Activated B cell treated with CpG ODN at 0.5 μM for 24 hours (primary cell): ENCODE measurements around the gene FOXN1. TPM values are rescaled to one million over a fixed set of nuclear protein-coding genes. Genes with fewer than 3 reads are reported as not detected.
A peak's percentile ranks its signal among the peaks of the same experiment; 100 is the strongest.

Source experiments
- ATAC-seq: fragments of 200-7000 bp; cut with Tn5 transposase; one replicate; pipeline ENCODE4 v1.10.0; 2021; ENCODE audit warnings: low read depth, mild to moderate bottlenecking, moderate library complexity
- CTCF ChIA-PET: fragments of 350-600 bp; sonication (Branson Sonifier 250); formaldehyde crosslinking; loops from one replicate; lab custom pipeline; 2021; ENCODE audit warnings: antibody characterized with exemption; lab: Charles Lee
- POLR2A ChIA-PET: fragments of 350-600 bp; sonication (Branson Sonifier 250); formaldehyde crosslinking; loops from one replicate; lab custom pipeline; 2021; ENCODE audit warnings: antibody characterized with exemption; lab: Charles Lee
- DNase-seq: peaks from one replicate; pipeline ENCODE4 v3.0.0; 2022
- H3K27ac Mint-ChIP-seq: one replicate; pipeline ENCODE4 v1.8.0; 2020; ENCODE audit warnings: mixed read lengths
- H3K27me3 Mint-ChIP-seq: one replicate; pipeline ENCODE4 v1.8.0; 2021; ENCODE audit warnings: mixed read lengths
- H3K36me3 Mint-ChIP-seq: one replicate; pipeline ENCODE4 v1.8.0; 2021; ENCODE audit warnings: low read depth, mixed read lengths
- H3K4me1 Mint-ChIP-seq: one replicate; pipeline ENCODE4 v1.8.0; 2021; ENCODE audit warnings: mixed read lengths
- H3K4me3 Mint-ChIP-seq: one replicate; pipeline ENCODE4 v1.8.0; 2020; ENCODE audit warnings: mild to moderate bottlenecking, mixed read lengths
- H3K9me3 Mint-ChIP-seq: one replicate; pipeline ENCODE4 v1.8.0; 2020; ENCODE audit warnings: mixed read lengths
- intact Hi-C: fragments of 100-400 bp; cut with micrococcal nuclease; formaldehyde crosslinking; loops from one replicate; pipeline ENCODE4 v1.15.1; 2024
- total RNA-seq: library from RNA; stranded (reverse); gene quantifications from 2 replicates; pipeline ENCODE4 v1.2.3, GENCODE V29; 2022
- TF ChIP-seq, protein P1 (sequence below): fragments of 200-600 bp; IDR thresholded peaks from one replicate; pipeline ENCODE4 v1.8.0; 2022; ENCODE audit warnings: antibody characterized with exemption, mild to moderate bottlenecking

FOXN1 gene
- total RNA-seq, 1 donor from 2014 or later: not detected

DNA sequence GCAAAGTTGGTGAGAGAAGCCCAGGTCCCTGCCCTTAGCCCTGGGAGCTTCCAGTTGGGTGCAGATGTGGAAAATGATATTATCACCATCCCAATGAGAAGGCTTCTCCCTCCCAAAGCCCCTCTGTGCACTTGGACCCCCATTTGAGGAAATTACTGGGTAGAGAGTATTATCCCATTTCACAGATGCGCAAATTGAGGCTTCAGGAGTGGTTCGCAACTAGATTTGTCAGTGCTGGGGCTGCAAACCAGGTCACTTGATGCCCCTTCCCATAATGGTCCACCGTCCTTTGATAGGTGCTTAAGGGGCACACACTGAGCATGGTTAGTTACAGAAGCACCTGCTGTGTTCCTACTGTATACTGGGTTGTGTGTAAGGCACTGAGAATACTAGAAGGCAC is 14.3 kb upstream of the FOXN1 start:
- ChIA-PET POLR2A (no interaction called here), CTCF (interaction anchor here (2.2 kb wide), 1 partner anchor 121 kb away, joined by 12 read pairs; the partner anchor contains the start of gene RSKR)
- Mint-ChIP-seq H3K4me1 (peaks cover 11% of the 10 kb centered on the region), H3K9me3 (no peaks in the 10 kb centered on the region), H3K4me3 (no peak overlapping the region), H3K27me3 (peaks cover 2% of the 10 kb centered on the region), H3K27ac (no peak overlapping the region), H3K36me3 (no peaks in the 10 kb centered on the region)
- TF ChIP-seq, protein P1, sequence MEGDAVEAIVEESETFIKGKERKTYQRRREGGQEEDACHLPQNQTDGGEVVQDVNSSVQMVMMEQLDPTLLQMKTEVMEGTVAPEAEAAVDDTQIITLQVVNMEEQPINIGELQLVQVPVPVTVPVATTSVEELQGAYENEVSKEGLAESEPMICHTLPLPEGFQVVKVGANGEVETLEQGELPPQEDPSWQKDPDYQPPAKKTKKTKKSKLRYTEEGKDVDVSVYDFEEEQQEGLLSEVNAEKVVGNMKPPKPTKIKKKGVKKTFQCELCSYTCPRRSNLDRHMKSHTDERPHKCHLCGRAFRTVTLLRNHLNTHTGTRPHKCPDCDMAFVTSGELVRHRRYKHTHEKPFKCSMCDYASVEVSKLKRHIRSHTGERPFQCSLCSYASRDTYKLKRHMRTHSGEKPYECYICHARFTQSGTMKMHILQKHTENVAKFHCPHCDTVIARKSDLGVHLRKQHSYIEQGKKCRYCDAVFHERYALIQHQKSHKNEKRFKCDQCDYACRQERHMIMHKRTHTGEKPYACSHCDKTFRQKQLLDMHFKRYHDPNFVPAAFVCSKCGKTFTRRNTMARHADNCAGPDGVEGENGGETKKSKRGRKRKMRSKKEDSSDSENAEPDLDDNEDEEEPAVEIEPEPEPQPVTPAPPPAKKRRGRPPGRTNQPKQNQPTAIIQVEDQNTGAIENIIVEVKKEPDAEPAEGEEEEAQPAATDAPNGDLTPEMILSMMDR: no peak
- intact Hi-C loops: no loop called here
- DNase-seq: no peak
- ATAC-seq: no peak

- TF ChIP-seq, protein P1: no peak
- DNase-seq (no peak), ATAC-seq (peak; percentile 40)
- Mint-ChIP-seq H3K27me3 (peaks cover 2% of the 10 kb centered on the region), H3K27ac (peak overlapping the region; percentile 38), H3K36me3 (no peaks in the 10 kb centered on the region), H3K4me1 (peaks cover 11% of the 10 kb centered on the region), H3K4me3 (no peak overlapping the region), H3K9me3 (no peaks in the 10 kb centered on the region)
- intact Hi-C loops: no loop called here
- CTCF ChIA-PET: interaction anchor here (2.2 to 3.7 kb wide), 4 partner anchors 48 to 121 kb away, joined by 12 to 29 read pairs (median 12); partner anchors contain the start of genes RSKR and UNC119
- POLR2A ChIA-PET: interaction anchor here (0.9 kb wide), 1 partner anchor 107 kb away, joined by 3 read pairs; no protein-coding TSS in a partner anchor
Measured at GRCh38 chr17:28492352-28493310, 13.5 kb upstream of the FOXN1 start.

GRCh38 chr17:28493460-28493859 is 12.7 kb upstream of the FOXN1 start:
- no peak for DNase-seq
- H3K4me1 Mint-ChIP-seq: peaks cover 11% of the 10 kb centered on the region
- H3K27ac Mint-ChIP-seq: no peak overlapping the region
- TF ChIP-seq, protein P1: no peak
- ATAC-seq: no peak
- ChIA-PET CTCF (interaction anchor here (2.7 to 3.7 kb wide), 4 partner anchors 47 to 118 kb away, joined by 12 to 66 read pairs (median 21); partner anchors contain the start of genes RSKR and UNC119), POLR2A (interaction anchor here (0.7 kb wide), 1 partner anchor 648 kb away, joined by 3 read pairs; no protein-coding TSS in a partner anchor)
- peaks cover 2% of the 10 kb centered on the region for H3K27me3 Mint-ChIP-seq
- no peak overlapping the region for H3K4me3 Mint-ChIP-seq
- no peaks in the 10 kb centered on the region for H3K9me3 Mint-ChIP-seq
- intact Hi-C loops: no loop called here
- H3K36me3 Mint-ChIP-seq: no peaks in the 10 kb centered on the region

GRCh38 chr17:28494445-28495188 is 11.5 kb upstream of the FOXN1 start:
- Mint-ChIP-seq H3K36me3 (no peaks in the 10 kb centered on the region), H3K4me1 (peaks cover 11% of the 10 kb centered on the region), H3K27ac (no peak overlapping the region), H3K4me3 (no peak overlapping the region), H3K9me3 (no peaks in the 10 kb centered on the region), H3K27me3 (peaks cover 2% of the 10 kb centered on the region)
- ChIA-PET CTCF (interaction anchor here (0.6 to 3.7 kb wide), 10 partner anchors 9 to 150 kb away, joined by 3 to 66 read pairs (median 8); partner anchors contain the start of genes BLTP2, RSKR and UNC119), POLR2A (interaction anchor here (0.7 to 0.8 kb wide), 2 partner anchors 107 to 647 kb away, joined by 3 to 6 read pairs; no protein-coding TSS in a partner anchor)
- peak; percentile 95 for ATAC-seq
- DNase-seq: peak; percentile 82
- TF ChIP-seq, protein P1: peak; percentile 63
- intact Hi-C loops: loop anchor here (1.0 kb wide), 5 partner anchors 46 to 151 kb away; partner anchors contain the start of genes BLTP2 and SPAG5
